Activated naive CD8-positive, alpha-beta T cell treated with anti-CD3 and anti-CD28 coated beads, Interleukin-2, amount 50 U/mL, for 24 hours (primary cell): ENCODE results near the gene ZNF800.
A peak's percentile ranks its signal among the peaks of the same experiment; 100 is the strongest.
"Not testable (repeated sequence)": the region's sequence is repeated elsewhere in the genome, so short reads cannot be mapped to it uniquely, and the experiment has no call there.

ENCODE experiments used
- ATAC-seq: fragments of 150-1000 bp; cut with Tn5 transposase; one replicate; pipeline ENCODE4 v1.10.0; 2021
- DNase-seq: peaks from one replicate; pipeline ENCODE4 v3.0.0; 2021
- H3K27ac Mint-ChIP-seq: one replicate; pipeline ENCODE4 v1.8.0; 2021; ENCODE audit warnings: mild to moderate bottlenecking, mixed read lengths
- H3K27me3 Mint-ChIP-seq: one replicate; pipeline ENCODE4 v1.8.0; 2021; ENCODE audit warnings: mixed read lengths
- H3K36me3 Mint-ChIP-seq: one replicate; pipeline ENCODE4 v1.8.0; 2021; ENCODE audit warnings: low read depth, mixed read lengths
- H3K4me1 Mint-ChIP-seq: one replicate; pipeline ENCODE4 v1.8.0; 2021; ENCODE audit warnings: mixed read lengths
- H3K4me3 Mint-ChIP-seq: one replicate; pipeline ENCODE4 v1.8.0; 2021; ENCODE audit warnings: mild to moderate bottlenecking, moderate library complexity, mixed read lengths
- H3K9me3 Mint-ChIP-seq: one replicate; pipeline ENCODE4 v1.8.0; 2021; ENCODE audit warnings: mixed read lengths

Gene ZNF800

DNA sequence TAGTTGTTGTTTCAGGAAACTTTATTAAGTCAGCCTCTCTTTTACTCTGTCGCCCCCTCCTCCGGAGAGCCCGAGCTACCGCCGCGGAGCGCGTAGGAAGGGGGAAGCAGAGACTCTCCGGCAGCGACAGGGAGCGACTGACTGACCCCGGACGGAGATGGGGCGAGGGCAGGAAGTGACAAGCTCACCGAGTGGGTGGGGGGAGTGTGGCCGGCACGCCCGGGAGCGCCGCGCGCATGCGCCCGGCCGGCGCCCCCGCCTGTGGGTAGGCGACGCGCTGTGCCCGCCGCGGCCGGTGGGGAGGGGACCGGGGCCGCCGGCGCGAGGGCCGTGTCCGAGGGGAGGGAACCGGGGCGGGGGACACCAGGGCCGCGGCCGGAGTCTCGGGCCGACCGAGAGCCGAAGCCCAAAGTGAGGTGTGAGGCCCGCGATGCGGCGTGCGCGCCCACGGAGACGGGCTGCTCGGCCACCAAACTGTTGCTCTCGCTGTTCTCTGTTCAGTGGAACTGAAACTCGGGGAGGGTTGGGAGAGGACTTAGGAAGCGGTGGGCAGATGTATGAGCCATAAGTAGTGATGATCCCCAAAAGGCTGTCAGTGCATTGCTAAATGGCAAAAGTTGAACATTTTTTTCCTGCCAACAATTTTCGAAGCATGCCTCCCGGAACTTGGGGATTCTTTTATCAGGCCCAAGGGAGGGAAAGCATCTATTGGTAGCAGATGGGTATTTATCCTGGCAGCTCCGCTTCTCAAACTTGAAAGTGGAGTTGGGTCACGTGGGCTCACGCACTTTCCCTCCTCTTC is at the start of gene ZNF800:
ZNF800 (minus strand) TSS at position 143 of the 802 bp plus-strand sequence. CDS start 1,151 bp downstream, outside the sequence.
- DNase-seq, result peak; percentile 92
- peak; percentile 86 for ATAC-seq
- Mint-ChIP-seq H3K36me3 (peaks cover 32% of the 10 kb centered on the region), H3K27ac (peak within 1 kb of the TSS; percentile 98), H3K27me3 (no peaks in the 10 kb centered on the region), H3K9me3 (peaks cover 12% of the 10 kb centered on the region), H3K4me3 (peak within 1 kb of the TSS; percentile 95), H3K4me1 (peaks cover 69% of the 10 kb centered on the region)

GRCh38 chr7:127440206-127440605 is 47.7 kb upstream of the ZNF800 start:
- DNase-seq, result no peak
- no peak overlapping the region for H3K4me3 Mint-ChIP-seq
- no peaks in the 10 kb centered on the region for H3K4me1 Mint-ChIP-seq
- ATAC-seq, result no peak
- H3K27ac Mint-ChIP-seq, result no peak overlapping the region
- no peaks in the 10 kb centered on the region for H3K27me3 Mint-ChIP-seq
- H3K36me3 Mint-ChIP-seq, result no peaks in the 10 kb centered on the region
- H3K9me3 Mint-ChIP-seq, result no peaks in the 10 kb centered on the region

GRCh38 chr7:127438836-127439235 is 46.3 kb upstream of the ZNF800 start:
- Mint-ChIP-seq H3K4me3 (no peak overlapping the region), H3K27me3 (no peaks in the 10 kb centered on the region), H3K27ac (no peak overlapping the region), H3K36me3 (no peaks in the 10 kb centered on the region), H3K9me3 (no peaks in the 10 kb centered on the region), H3K4me1 (no peaks in the 10 kb centered on the region)
- DNase-seq (no peak), ATAC-seq (no peak)

GRCh38 chr7:127437837-127438236 is 45.3 kb upstream of the ZNF800 start:
- no peaks in the 10 kb centered on the region for H3K4me1 Mint-ChIP-seq
- H3K4me3 Mint-ChIP-seq, result no peak overlapping the region
- H3K9me3 Mint-ChIP-seq, result no peaks in the 10 kb centered on the region
- no peaks in the 10 kb centered on the region for H3K27me3 Mint-ChIP-seq
- DNase-seq, result no peak
- no peak for ATAC-seq
- no peak overlapping the region for H3K27ac Mint-ChIP-seq
- no peaks in the 10 kb centered on the region for H3K36me3 Mint-ChIP-seq

DNA sequence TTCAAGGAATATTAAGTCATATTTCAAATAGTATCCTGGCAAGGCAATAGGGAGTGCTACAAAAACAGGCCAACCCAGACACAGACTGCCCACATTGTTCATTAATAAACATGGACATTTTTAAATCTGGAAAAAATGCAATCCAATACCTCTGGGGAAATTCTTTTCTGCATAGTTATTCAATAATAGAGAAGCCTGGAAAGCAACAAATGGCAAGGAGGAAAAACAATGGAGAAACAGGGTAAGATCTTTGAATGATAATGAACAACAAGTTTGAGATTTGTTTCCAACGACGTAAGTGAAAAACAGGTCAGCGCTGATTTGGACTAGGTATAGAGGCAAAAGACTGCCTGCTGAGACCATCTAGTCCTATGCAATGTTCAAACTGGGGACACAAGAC is 44.7 kb upstream of the ZNF800 start:
- no peaks in the 10 kb centered on the region for H3K27me3 Mint-ChIP-seq
- H3K9me3 Mint-ChIP-seq, result no peaks in the 10 kb centered on the region
- H3K4me3 Mint-ChIP-seq, result no peak overlapping the region
- no peaks in the 10 kb centered on the region for H3K4me1 Mint-ChIP-seq
- no peaks in the 10 kb centered on the region for H3K36me3 Mint-ChIP-seq
- H3K27ac Mint-ChIP-seq, result no peak overlapping the region
- DNase-seq (no peak), ATAC-seq (no peak)

GRCh38 chr7:127429281-127429680 is 36.8 kb upstream of the ZNF800 start:
- not testable (repeated sequence) for DNase-seq, H3K27me3 Mint-ChIP-seq, H3K27ac Mint-ChIP-seq, ATAC-seq, H3K4me3 Mint-ChIP-seq, H3K36me3 Mint-ChIP-seq, H3K9me3 Mint-ChIP-seq
- peaks cover 20% of the 10 kb centered on the region for H3K4me1 Mint-ChIP-seq

- no peak for ATAC-seq
- DNase-seq, result no peak
- no peak overlapping the region for H3K27ac Mint-ChIP-seq
- no peak overlapping the region for H3K4me3 Mint-ChIP-seq
- H3K4me1 Mint-ChIP-seq, result peaks cover 34% of the 10 kb centered on the region
- no peaks in the 10 kb centered on the region for H3K36me3 Mint-ChIP-seq
- H3K9me3 Mint-ChIP-seq, result peaks cover 4% of the 10 kb centered on the region
- H3K27me3 Mint-ChIP-seq, result no peaks in the 10 kb centered on the region
Observed at GRCh38 chr7:127419196-127419595, 26.7 kb upstream of the ZNF800 start.

DNA sequence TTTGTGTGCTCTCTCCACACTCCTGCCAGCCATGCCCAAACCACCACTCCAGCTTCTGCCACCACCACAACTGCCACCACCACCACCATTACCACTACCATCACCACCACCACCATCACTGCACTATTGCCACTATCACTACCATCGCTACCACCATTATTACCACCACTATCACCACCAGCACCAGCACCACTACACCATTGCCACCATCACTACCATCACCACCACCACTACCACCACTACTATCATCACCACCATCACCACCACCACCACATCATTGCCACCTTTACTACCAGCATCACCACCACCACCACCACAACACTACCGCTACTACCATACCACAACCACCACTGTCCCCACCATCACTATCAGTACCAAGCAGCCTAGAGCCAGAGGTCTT is 26.0 kb upstream of the ZNF800 start:
- Mint-ChIP-seq H3K36me3 (no peaks in the 10 kb centered on the region), H3K27ac (no peak overlapping the region), H3K4me1 (peaks cover 41% of the 10 kb centered on the region), H3K27me3 (no peaks in the 10 kb centered on the region), H3K4me3 (no peak overlapping the region), H3K9me3 (peaks cover 4% of the 10 kb centered on the region)
- ATAC-seq (no peak), DNase-seq (no peak)

- no peaks in the 10 kb centered on the region for H3K36me3 Mint-ChIP-seq
- peak overlapping the region; percentile 35 for H3K27ac Mint-ChIP-seq
- H3K4me3 Mint-ChIP-seq, result peak overlapping the region; percentile 30
- H3K9me3 Mint-ChIP-seq, result peaks cover 4% of the 10 kb centered on the region
- no peak for ATAC-seq
- no peaks in the 10 kb centered on the region for H3K27me3 Mint-ChIP-seq
- peaks cover 51% of the 10 kb centered on the region for H3K4me1 Mint-ChIP-seq
- no peak for DNase-seq
Observed at GRCh38 chr7:127417346-127417745, 24.8 kb upstream of the ZNF800 start.

DNA sequence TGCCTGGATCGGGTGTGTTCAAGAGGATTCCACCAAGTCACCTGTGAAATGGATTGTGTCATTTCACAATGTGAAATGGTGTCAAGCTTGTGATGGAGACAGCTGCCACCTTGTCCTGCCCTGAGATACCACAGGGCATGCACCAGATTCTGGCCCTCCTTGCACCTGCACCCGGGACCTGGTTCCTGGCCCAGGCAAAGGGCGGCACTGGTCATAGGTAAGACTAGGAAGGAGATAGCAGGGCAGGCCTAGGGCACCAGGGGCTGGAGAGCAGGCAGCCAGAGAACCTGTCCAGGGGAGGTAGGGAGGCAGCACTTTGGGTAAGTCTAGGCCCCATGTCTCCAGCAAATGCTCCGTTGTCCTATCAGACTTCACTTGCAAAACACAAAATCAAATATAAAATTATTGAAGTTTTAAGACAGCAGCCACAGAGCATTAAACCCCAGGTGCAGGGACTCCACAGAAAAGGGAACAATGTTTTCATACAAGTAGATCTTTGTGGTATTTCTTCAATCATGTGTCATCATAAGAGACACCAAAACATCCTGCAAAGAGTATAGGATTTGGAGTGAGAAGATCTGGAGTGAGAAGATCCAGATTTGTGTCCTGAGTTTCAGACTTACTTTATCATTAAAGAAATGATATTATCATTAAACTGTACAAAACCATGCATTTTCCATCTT is 22.7 kb upstream of the ZNF800 start:
- Mint-ChIP-seq H3K27me3 (no peaks in the 10 kb centered on the region), H3K4me3 (no peak overlapping the region), H3K27ac (no peak overlapping the region), H3K4me1 (peaks cover 60% of the 10 kb centered on the region), H3K9me3 (peaks cover 4% of the 10 kb centered on the region), H3K36me3 (no peaks in the 10 kb centered on the region)
- DNase-seq (no peak), ATAC-seq (no peak)

DNA sequence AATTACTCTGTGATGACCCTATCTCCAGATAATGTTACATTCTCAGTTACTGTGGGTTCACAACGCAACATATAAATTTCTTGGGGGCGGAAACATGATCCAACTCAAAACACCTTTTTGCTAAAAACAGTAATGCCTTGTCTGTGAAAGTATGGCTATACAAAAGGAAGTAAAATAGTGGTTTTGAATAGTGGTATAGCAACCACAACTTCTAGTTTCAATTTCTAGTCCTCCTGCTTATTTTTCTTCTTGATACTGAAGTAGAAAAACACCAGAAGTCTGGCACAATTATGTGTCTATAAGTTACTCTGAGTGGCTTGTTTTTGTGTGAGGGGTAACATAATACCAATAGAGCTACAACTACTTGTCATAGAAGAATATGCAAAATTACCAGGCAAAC is 21.5 kb upstream of the ZNF800 start:
- Mint-ChIP-seq H3K27ac (peak overlapping the region; percentile 63), H3K36me3 (no peaks in the 10 kb centered on the region), H3K9me3 (peaks cover 4% of the 10 kb centered on the region), H3K4me3 (peak overlapping the region; percentile 20), H3K4me1 (peaks cover 68% of the 10 kb centered on the region), H3K27me3 (no peaks in the 10 kb centered on the region)
- DNase-seq, result no peak
- peak; percentile 66 for ATAC-seq

- ATAC-seq, result no peak
- H3K36me3 Mint-ChIP-seq, result no peaks in the 10 kb centered on the region
- H3K9me3 Mint-ChIP-seq, result peaks cover 1% of the 10 kb centered on the region
- no peak overlapping the region for H3K4me3 Mint-ChIP-seq
- no peak overlapping the region for H3K27ac Mint-ChIP-seq
- H3K27me3 Mint-ChIP-seq, result no peaks in the 10 kb centered on the region
- no peak for DNase-seq
- H3K4me1 Mint-ChIP-seq, result peaks cover 67% of the 10 kb centered on the region
Observed at GRCh38 chr7:127413326-127413725, 20.8 kb upstream of the ZNF800 start.

DNA sequence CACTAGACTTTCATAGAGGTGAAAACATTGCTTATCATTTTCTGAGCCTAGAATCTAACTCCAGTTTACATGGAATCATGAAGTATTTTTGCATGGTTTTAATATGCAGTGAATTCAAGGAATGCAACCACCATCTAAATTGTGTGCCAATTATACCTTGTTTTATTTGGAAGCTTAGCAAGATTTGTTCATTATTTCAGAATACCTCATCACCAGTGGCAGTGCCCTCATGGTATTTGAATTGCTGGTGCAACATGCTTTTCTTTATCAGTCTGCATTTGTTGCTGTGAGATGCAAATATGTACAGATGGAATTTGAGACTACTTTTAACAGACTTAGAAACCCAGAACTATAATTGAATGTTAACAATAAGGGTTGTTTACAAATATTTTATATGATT is 18.7 kb upstream of the ZNF800 start:
- no peaks in the 10 kb centered on the region for H3K36me3 Mint-ChIP-seq
- ATAC-seq (no peak), DNase-seq (no peak)
- H3K4me1 Mint-ChIP-seq, result peaks cover 53% of the 10 kb centered on the region
- H3K9me3 Mint-ChIP-seq, result no peaks in the 10 kb centered on the region
- H3K27me3 Mint-ChIP-seq, result no peaks in the 10 kb centered on the region
- no peak overlapping the region for H3K4me3 Mint-ChIP-seq
- no peak overlapping the region for H3K27ac Mint-ChIP-seq

DNA sequence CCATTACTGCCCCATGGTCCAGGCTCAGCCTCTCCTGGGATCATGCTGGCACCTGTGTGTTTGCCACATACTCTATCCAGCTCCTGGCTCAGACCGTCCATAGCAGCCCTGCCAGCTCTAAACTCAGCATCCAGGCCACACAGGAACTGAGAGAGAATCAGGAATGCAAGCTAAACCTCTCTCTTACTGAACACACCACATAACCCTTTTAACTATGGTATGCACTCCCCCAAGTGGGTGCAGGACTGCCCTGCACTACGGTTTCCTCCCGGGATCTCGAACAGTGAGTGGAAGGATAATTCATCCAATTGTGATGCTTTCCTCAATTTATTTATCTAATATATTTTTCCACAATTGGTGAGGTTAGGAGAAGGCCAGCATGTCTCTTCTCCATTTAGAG is 17.1 kb upstream of the ZNF800 start:
- Mint-ChIP-seq H3K4me1 (peaks cover 45% of the 10 kb centered on the region), H3K36me3 (no peaks in the 10 kb centered on the region), H3K9me3 (no peaks in the 10 kb centered on the region), H3K27me3 (no peaks in the 10 kb centered on the region), H3K4me3 (no peak overlapping the region), H3K27ac (no peak overlapping the region)
- DNase-seq (no peak), ATAC-seq (no peak)
